HepG2 (cell line): Measurements from ENCODE around the gene NEMP2. TPM values are rescaled to one million over a fixed set of nuclear protein-coding genes. Genes with fewer than 3 reads are reported as not detected.
A peak's percentile ranks its signal among the peaks of the same experiment; 100 is the strongest.

Source experiments
- ATRX ChIP-seq: sonication (generic); formaldehyde crosslinking; IDR thresholded peaks from 2 replicates; pipeline ENCODE4 v1.4.0; 2020; ENCODE audit warnings: missing genetic modification reagents, borderline replicate concordance
- BRD4 ChIP-seq: sonication (generic); formaldehyde crosslinking; IDR thresholded peaks from 2 replicates; pipeline ENCODE4 v1.4.0; 2020; ENCODE audit warnings: missing genetic modification reagents
- CC2D1A ChIP-seq: sonication (generic); formaldehyde crosslinking; IDR thresholded peaks from 2 replicates; pipeline ENCODE4 v1.8.1; 2023; ENCODE audit warnings: mild to moderate bottlenecking, missing genetic modification reagents
- CEBPB ChIP-seq: IDR thresholded peaks from 2 replicates; pipeline ENCODE4 v1.6.1; 2011; ENCODE audit warnings: low read depth, low read length, improper control_type of control experiment, borderline replicate concordance
- ELK4 ChIP-seq: sonication (generic); formaldehyde crosslinking; IDR thresholded peaks from 2 replicates; pipeline ENCODE4 v1.9.0; 2021; ENCODE audit warnings: missing genetic modification reagents, borderline replicate concordance
- GATAD2A ChIP-seq: IDR thresholded peaks from 2 replicates; pipeline ENCODE4 v1.6.1; 2016
- ISX ChIP-seq: sonication (generic); formaldehyde crosslinking; conservative IDR thresholded peaks from 2 replicates; pipeline ENCODE4 v1.5.0; 2020; ENCODE audit warnings: missing genetic modification reagents
- MXI1 ChIP-seq: IDR thresholded peaks from 3 replicates; pipeline ENCODE4 v1.6.1; 2012; ENCODE audit warnings: low read depth, low read length, inconsistent platforms, borderline replicate concordance
- NFE2L1 ChIP-seq: sonication (generic); formaldehyde crosslinking; IDR thresholded peaks from 2 replicates; pipeline ENCODE4 v1.4.0; 2020; ENCODE audit warnings: missing genetic modification reagents, mild to moderate bottlenecking, borderline replicate concordance
- NFE2L2 ChIP-seq: fragments of 150-350 bp; IDR thresholded peaks from 2 replicates; pipeline ENCODE4 v1.6.1; 2014; ENCODE audit warnings: low read length
- NFKBIZ ChIP-seq: IDR thresholded peaks from 2 replicates; pipeline ENCODE4 v1.6.1; 2018; ENCODE audit warnings: missing genetic modification reagents, missing compliant biosample characterization
- PAX8 ChIP-seq: sonication (generic); formaldehyde crosslinking; IDR thresholded peaks from 2 replicates; pipeline ENCODE4 v1.8.0; 2022; ENCODE audit warnings: mild to moderate bottlenecking, missing genetic modification reagents, borderline replicate concordance
- PBX2 ChIP-seq: IDR thresholded peaks from 2 replicates; pipeline ENCODE4 v1.6.1; 2016; ENCODE audit warnings: control low read depth
- PHF5A ChIP-seq: IDR thresholded peaks from one replicate; pipeline ENCODE4 v1.6.1; 2018; ENCODE audit warnings: low read depth, missing genetic modification reagents; ENCODE audit not compliant: unreplicated experiment
- SNAI1 ChIP-seq: sonication (generic); formaldehyde crosslinking; IDR thresholded peaks from 2 replicates; pipeline ENCODE4 v1.5.0; 2020; ENCODE audit warnings: mild to moderate bottlenecking, missing genetic modification reagents, borderline replicate concordance
- STAG1 ChIP-seq: sonication (generic); formaldehyde crosslinking; IDR thresholded peaks from 2 replicates; pipeline ENCODE4 v1.4.0; 2020; ENCODE audit warnings: missing genetic modification reagents
- SYNCRIP ChIP-seq: fragments of 200-400 bp; formaldehyde crosslinking; IDR thresholded peaks from 2 replicates; pipeline ENCODE4 v1.6.1; 2018; ENCODE audit warnings: mild to moderate bottlenecking, low read depth, low read length; ENCODE audit not compliant: insufficient read depth
- U2AF1 ChIP-seq: fragments of 200-400 bp; formaldehyde crosslinking; optimal IDR thresholded peaks from 2 replicates; pipeline ENCODE3; 2017; ENCODE audit warnings: mild to moderate bottlenecking, low read depth, low read length
- USF2 ChIP-seq, 2 experiments: sonication (generic) in 1 of 2; formaldehyde crosslinking in 1 of 2; IDR thresholded peaks; 2 replicates each; pipeline versions ENCODE4 v1.5.1 to v1.6.1; 2011 to 2020; ENCODE audit warnings: borderline replicate concordance in 1 of 2, low read depth in 1 of 2, low read length in 1 of 2, mild to moderate bottlenecking in 1 of 2, missing genetic modification reagents in 1 of 2, moderate library complexity in 1 of 2
- ZBTB43 ChIP-seq: sonication (generic); formaldehyde crosslinking; conservative IDR thresholded peaks from 2 replicates; pipeline ENCODE4 v1.4.0; 2020; ENCODE audit warnings: missing genetic modification reagents
- ZFX ChIP-seq: sonication (generic); formaldehyde crosslinking; IDR thresholded peaks from 2 replicates; pipeline ENCODE4 v1.4.0; 2020; ENCODE audit warnings: mild to moderate bottlenecking, low read depth, missing genetic modification reagents, moderate library complexity
- ZNF138 ChIP-seq: sonication (generic); formaldehyde crosslinking; IDR thresholded peaks from 2 replicates; pipeline ENCODE4 v1.5.0; 2020; ENCODE audit warnings: mild to moderate bottlenecking, low read depth, missing genetic modification reagents
- ZNF230 ChIP-seq: sonication (generic); formaldehyde crosslinking; IDR thresholded peaks from 2 replicates; pipeline ENCODE4 v1.4.0; 2020; ENCODE audit warnings: mild to moderate bottlenecking, missing genetic modification reagents
- ZNF337 ChIP-seq: sonication (generic); formaldehyde crosslinking; IDR thresholded peaks from 2 replicates; pipeline ENCODE4 v1.5.1; 2020; ENCODE audit warnings: missing genetic modification reagents, low read depth, mild to moderate bottlenecking, borderline replicate concordance
- ZNF552 ChIP-seq: sonication (generic); formaldehyde crosslinking; IDR thresholded peaks from 2 replicates; pipeline ENCODE4 v1.9.0; 2022; ENCODE audit warnings: missing genetic modification reagents, mild to moderate bottlenecking, borderline replicate concordance
- ZNF768 ChIP-seq: sonication (generic); formaldehyde crosslinking; IDR thresholded peaks from 2 replicates; pipeline ENCODE4 v1.4.0; 2020; ENCODE audit warnings: missing genetic modification reagents
- ZNF781 ChIP-seq: sonication (generic); formaldehyde crosslinking; IDR thresholded peaks from 2 replicates; pipeline ENCODE4 v1.5.1; 2020; ENCODE audit warnings: borderline replicate concordance, mild to moderate bottlenecking, missing genetic modification reagents; ENCODE audit errors: not compliant biosample characterization
- polyA plus RNA-seq, 8 experiments: library from polyadenylated mRNA; depleted of rRNA in 3 of 8; stranded (reverse) in 7 of 8; unstranded in 1 of 8; fragments of >200 nt; fragmentation: Illumina TruSeq in 4 of 8; extraction: Trizol in 4 of 8; gene quantifications; 2 replicates each; pipeline versions ENCODE4 v1.2.1 to v1.2.3, GENCODE V29; 2011 to 2016; ENCODE audit warnings: low read depth in 4 of 8, missing spikeins in 1 of 8, mixed read lengths in 1 of 8; ENCODE audit not compliant: insufficient read depth in 1 of 8
- total RNA-seq, 5 experiments: library from RNA; depleted of rRNA; stranded (reverse); fragments of >200 nt; fragmentation: Illumina TruSeq; extraction: Trizol; gene quantifications; 2 replicates each; pipeline ENCODE4 v1.2.3, GENCODE V29; 2016; ENCODE audit warnings: low read depth in 1 of 5

The NEMP2 gene
- total and polyA plus RNA-seq, 2 of the 13 experiments (the other 11 are each of a cell fraction or from before 2014, with no cell fraction given) = 2.4 to 9.8 TPM

- TF ChIP-seq CC2D1A (CRISPR knock-in tag) (no peak), ZNF768 (CRISPR knock-in tag) (peak; percentile 98), PBX2 (CRISPR knock-in tag) (no peak), ISX (CRISPR knock-in tag) (no peak), U2AF1 (peak; percentile 28), CEBPB (no peak), ZNF781 (CRISPR knock-in tag) (no peak), ZNF138 (CRISPR knock-in tag) (no peak), ZNF337 (no peak), ZNF230 (no peak), ELK4 (no peak), STAG1 (no peak), NFE2L1 (no peak), SYNCRIP (no peak), ATRX (CRISPR knock-in tag) (no peak), MXI1 (peak; percentile 60; the same call in 1 of the 3 replicates), PHF5A (CRISPR knock-in tag) (peak; percentile 6), ZNF552 (CRISPR knock-in tag) (no peak), BRD4 (CRISPR knock-in tag) (0 out of 2 replicates have a peak, but pooled peaks have one; percentile 37), ZBTB43 (no peak), NFE2L2 (no peak), GATAD2A (CRISPR knock-in tag) (peak; percentile 63), NFKBIZ (peak; percentile 32; the same call in 1 of the 2 replicates), PAX8 (CRISPR knock-in tag) (no peak), ZFX (CRISPR knock-in tag) (no peak), SNAI1 (CRISPR knock-in tag) (no peak), USF2 (IDR thresholded peaks at IDR 0.05; ENCODE audit: low read depth, low read length) (peak; percentile 68), USF2 (CRISPR knock-in tag; IDR thresholded peaks at IDR 0.05; ENCODE audit: borderline replicate concordance) (peak; percentile 69; the same call in 1 of the 2 replicates)
Observed at GRCh38 chr2:190533968-190534309, 583 bp downstream of the NEMP2 start (continued).
